IMR-90 (cell line): ENCODE measurements around the gene HIVEP3. TPM values are rescaled to one million over a fixed set of nuclear protein-coding genes. Genes with fewer than 3 reads are reported as not detected.
A peak's percentile ranks its signal among the peaks of the same experiment; 100 is the strongest.

ENCODE experiments used
- ATAC-seq: fragments of 200-7000 bp; cut with Tn5 transposase; 2 replicates; pipeline ENCODE4 v1.9.1; 2020; ENCODE audit warnings: low read depth, mild to moderate bottlenecking, moderate library complexity
- BruUV-seq: library from RNA; stranded (reverse); fragments of 400-500 nt; replicated peaks from 2 replicates; lab custom pipeline; 2021; lab: Mats Ljungman, UMichigan
- CTCF ChIA-PET: fragments of 300-600 bp; formaldehyde crosslinking; extraction: SDS; loops from one replicate; lab custom pipeline; 2021; ENCODE audit warnings: antibody characterized with exemption; lab: Yijun Ruan, JAX
- POLR2A ChIA-PET: fragments of 300-600 bp; sonication (Branson Sonifier 250); formaldehyde crosslinking; loops from one replicate; lab custom pipeline; 2022; ENCODE audit warnings: antibody characterized with exemption; ENCODE audit not compliant: unreplicated experiment; lab: Charles Lee
- DNase-seq: peaks from one replicate; pipeline ENCODE4 v3.0.0; 2013
- H2AFZ ChIP-seq: replicated peaks from 2 replicates; pipeline ENCODE3; 2013; ENCODE audit warnings: low read length, mild to moderate bottlenecking; ENCODE audit not compliant: poor library complexity
- H2AK5ac ChIP-seq: 2 replicates; pipeline ENCODE4 v1.6.1; 2013; ENCODE audit warnings: low read depth, low read length, inconsistent platforms
- H2AK9ac ChIP-seq: replicated peaks from 2 replicates; pipeline ENCODE3; 2013; ENCODE audit warnings: mild to moderate bottlenecking, low read depth, low read length, moderate library complexity; ENCODE audit not compliant: poor library complexity
- H2BK120ac ChIP-seq: 2 replicates; pipeline ENCODE4 v1.6.1; 2013; ENCODE audit warnings: low read depth, low read length, inconsistent platforms
- H2BK15ac ChIP-seq: 3 replicates; pipeline ENCODE4 v1.6.1; 2013; ENCODE audit warnings: low read depth, low read length, inconsistent platforms
- H2BK20ac ChIP-seq: 2 replicates; pipeline ENCODE4 v1.6.1; 2013; ENCODE audit warnings: low read depth, mild to moderate bottlenecking, inconsistent platforms, low read length, moderate library complexity
- H2BK5ac ChIP-seq: 2 replicates; pipeline ENCODE4 v1.6.1; 2013; ENCODE audit warnings: mild to moderate bottlenecking, low read depth, low read length, inconsistent platforms; ENCODE audit not compliant: poor library complexity, severe bottlenecking
- H3K14ac ChIP-seq: replicated peaks from 2 replicates; pipeline ENCODE4 v1.6.1; 2013; ENCODE audit warnings: low read depth, low read length, inconsistent platforms
- H3K18ac ChIP-seq: 2 replicates; pipeline ENCODE4 v1.6.1; 2013; ENCODE audit warnings: low read depth, low read length, control low read depth
- H3K23ac ChIP-seq: 2 replicates; pipeline ENCODE4 v1.6.1; 2013; ENCODE audit warnings: low read depth, low read length, inconsistent platforms
- H3K27ac ChIP-seq: 2 replicates; pipeline ENCODE4 v1.5.1; 2013; ENCODE audit warnings: mild to moderate bottlenecking, control low read depth, low read length; ENCODE audit not compliant: insufficient read depth
- H3K27me3 ChIP-seq: 2 replicates; pipeline ENCODE4 v1.6.1; 2013; ENCODE audit warnings: low read length; ENCODE audit not compliant: control insufficient read depth, insufficient read depth
- H3K36me3 ChIP-seq: 2 replicates; pipeline ENCODE4 v1.6.1; 2013; ENCODE audit warnings: low read length, mixed read lengths; ENCODE audit not compliant: control insufficient read depth, insufficient read depth
- H3K4ac ChIP-seq: 2 replicates; pipeline ENCODE4 v1.6.1; 2013; ENCODE audit warnings: low read depth, low read length, inconsistent platforms
- H3K4me1 ChIP-seq: 2 replicates; pipeline ENCODE4 v1.6.1; 2013; ENCODE audit warnings: low read length, mixed read lengths; ENCODE audit not compliant: control insufficient read depth, insufficient read depth
- H3K4me2 ChIP-seq: 2 replicates; pipeline ENCODE4 v1.6.1; 2013; ENCODE audit warnings: low read depth, mild to moderate bottlenecking, control low read depth, low read length, moderate library complexity
- H3K4me3 ChIP-seq: 2 replicates; pipeline ENCODE4 v1.5.1; 2013; ENCODE audit warnings: low read depth, mild to moderate bottlenecking, control low read depth, low read length, moderate library complexity; ENCODE audit not compliant: insufficient read depth
- H3K56ac ChIP-seq: 2 replicates; pipeline ENCODE4 v1.6.1; 2013; ENCODE audit warnings: low read length, inconsistent platforms; ENCODE audit not compliant: insufficient read depth; ENCODE audit errors: extremely low read depth
- H3K79me1 ChIP-seq, 2 experiments: 2 replicates each; pipeline ENCODE4 v1.6.1; 2013; ENCODE audit warnings: low read length in 2 of 2, inconsistent platforms in 1 of 2, low read depth in 1 of 2
- H3K9ac ChIP-seq: 2 replicates; pipeline ENCODE4 v1.6.1; 2013; ENCODE audit warnings: low read depth, low read length, control low read depth
- H3K9me1 ChIP-seq: 2 replicates; pipeline ENCODE4 v1.6.1; 2013; ENCODE audit warnings: low read length, inconsistent platforms; ENCODE audit not compliant: insufficient read depth
- H3K9me3 ChIP-seq: 2 replicates; pipeline ENCODE4 v1.6.1; 2013; ENCODE audit warnings: low read length; ENCODE audit not compliant: control insufficient read depth, insufficient read depth
- H4K20me1 ChIP-seq: 2 replicates; pipeline ENCODE4 v1.6.1; 2013; ENCODE audit warnings: low read length, inconsistent platforms; ENCODE audit not compliant: insufficient read depth
- H4K5ac ChIP-seq: 2 replicates; pipeline ENCODE4 v1.6.1; 2013; ENCODE audit warnings: mild to moderate bottlenecking, low read depth, low read length, control low read depth
- H4K8ac ChIP-seq, 2 experiments: 2 replicates each; pipeline ENCODE4 v1.6.1; 2013; ENCODE audit warnings: low read depth in 2 of 2, low read length in 2 of 2, control low read depth in 1 of 2, inconsistent platforms in 1 of 2
- H4K91ac ChIP-seq: 2 replicates; pipeline ENCODE4 v1.6.1; 2013; ENCODE audit warnings: low read depth, low read length, inconsistent platforms; ENCODE audit not compliant: insufficient read depth
- MAFK ChIP-seq: IDR thresholded peaks from 2 replicates; pipeline ENCODE4 v1.6.1; 2012; ENCODE audit warnings: low read depth, low read length, improper control_type of control experiment
- WGBS, 2 experiments: methylation state at CpG; one replicate each; pipeline versions ENCODE4 v1.1.5 to v1.1.7; 2013; ENCODE audit warnings: missing lambda C conversion rate in 2 of 2; ENCODE audit not compliant: insufficient read length in 1 of 2; ENCODE audit errors: extremely low coverage in 2 of 2; 5-methylcytosine and 5-hydroxymethylcytosine counted together
- dilution Hi-C: fragments of 300-500 bp; cut with HindIII; formaldehyde crosslinking; loops from one replicate; pipeline ENCODE4 v1.14.3; 2018; ENCODE audit warnings: low sequenced_read_pairs; ENCODE audit not compliant: unreplicated experiment
- in situ Hi-C: fragments of 300-500 bp; cut with MboI; formaldehyde crosslinking; loops from 3 replicates; pipeline ENCODE4 v1.14.3; 2019; ENCODE audit warnings: low sequenced_read_pairs, inconsistent platforms, mixed read lengths
- intact Hi-C: fragments of 100-400 bp; cut with micrococcal nuclease; formaldehyde crosslinking; loops from 2 replicates; pipeline ENCODE4 v1.10.0; 2022
- polyA plus RNA-seq, 3 experiments: library from polyadenylated mRNA; depleted of rRNA; stranded (reverse); fragments of >200 nt; gene quantifications; 2 replicates each; pipeline ENCODE4 v1.2.3, GENCODE V29; 2012; ENCODE audit warnings: low replicate concordance in 1 of 3
- total RNA-seq: library from RNA; depleted of rRNA; stranded (reverse); fragments of >200 nt; gene quantifications from 2 replicates; pipeline ENCODE4 v1.2.3, GENCODE V29; 2012
- TF ChIP-seq, protein P1 (sequence below): conservative IDR thresholded peaks from 2 replicates; pipeline ENCODE4 v1.5.1; 2012; ENCODE audit warnings: mild to moderate bottlenecking, low read depth, low read length, improper control_type of control experiment

Gene HIVEP3
- total and polyA plus RNA-seq, 2 of the 4 experiments (the other 2 are of a cell fraction): 1.4 to 4.0 TPM

DNA sequence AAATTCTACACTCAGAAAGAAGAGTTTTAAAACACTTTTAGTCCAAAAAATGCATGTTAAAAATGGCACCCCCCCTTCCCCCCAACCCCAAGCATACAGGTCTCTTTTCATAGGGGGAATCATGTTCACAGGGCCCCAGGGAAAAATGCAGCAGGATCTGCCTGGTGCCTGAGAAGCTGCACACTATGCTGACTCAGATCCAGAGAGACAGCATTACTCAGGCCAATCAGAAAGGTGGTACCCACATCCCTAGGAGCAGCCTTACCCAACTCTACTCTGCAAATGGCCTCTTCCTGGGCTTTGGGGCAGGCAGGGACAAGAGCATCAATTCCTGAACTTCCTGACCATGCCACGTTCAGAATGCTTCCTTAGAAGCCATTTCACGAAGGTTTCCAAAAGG lies 119.0 kb downstream of the HIVEP3 start:
- Histone ChIP-seq H4K8ac (no peak overlapping the region), H3K9me3 (no peaks in the 10 kb centered on the region), H2AFZ (peak overlapping the region; percentile 1), H3K4ac (no peak overlapping the region), H2BK20ac (no peak overlapping the region), H4K91ac (no peak overlapping the region), H4K5ac (no peak overlapping the region), H3K4me3 (no peak overlapping the region), H3K23ac (no peak overlapping the region), H3K9ac (no peak overlapping the region), H3K27ac (no peak overlapping the region), H3K14ac (no peak overlapping the region), H3K9me1 (no peaks in the 10 kb centered on the region), H2BK120ac (no peak overlapping the region), H4K20me1 (no peaks in the 10 kb centered on the region), H3K4me1 (no peaks in the 10 kb centered on the region; the same call in 1 of the 2 replicates), H3K18ac (no peak overlapping the region), H2AK9ac (no peak overlapping the region), H3K4me2 (no peak overlapping the region), H3K79me1 (no peaks in the 10 kb centered on the region), H3K56ac (no peak overlapping the region), H3K27me3 (peaks cover 4% of the 10 kb centered on the region; the same call in 1 of the 2 replicates), H2BK15ac (no peak overlapping the region), H2AK5ac (no peak overlapping the region), H3K36me3 (no peaks in the 10 kb centered on the region), H2BK5ac (no peak overlapping the region)
- dilution Hi-C loops (no loop called here), in situ Hi-C loops (loop anchor here (5.0 kb wide), 1 partner anchor 227 kb away; no protein-coding TSS in a partner anchor), intact Hi-C loops (loop anchor here (5.0 kb wide), 2 partner anchors 282 to 532 kb away; no protein-coding TSS in a partner anchor)
- no CpG with 5 or more reads among the region's 2 CpGs for WGBS, 2 experiments
- DNase-seq (peak; percentile 51), ATAC-seq (peak; percentile 77)
- peak; percentile 57; the same call in 1 of the 2 replicates for TF ChIP-seq MAFK
- TF ChIP-seq, protein P1, sequence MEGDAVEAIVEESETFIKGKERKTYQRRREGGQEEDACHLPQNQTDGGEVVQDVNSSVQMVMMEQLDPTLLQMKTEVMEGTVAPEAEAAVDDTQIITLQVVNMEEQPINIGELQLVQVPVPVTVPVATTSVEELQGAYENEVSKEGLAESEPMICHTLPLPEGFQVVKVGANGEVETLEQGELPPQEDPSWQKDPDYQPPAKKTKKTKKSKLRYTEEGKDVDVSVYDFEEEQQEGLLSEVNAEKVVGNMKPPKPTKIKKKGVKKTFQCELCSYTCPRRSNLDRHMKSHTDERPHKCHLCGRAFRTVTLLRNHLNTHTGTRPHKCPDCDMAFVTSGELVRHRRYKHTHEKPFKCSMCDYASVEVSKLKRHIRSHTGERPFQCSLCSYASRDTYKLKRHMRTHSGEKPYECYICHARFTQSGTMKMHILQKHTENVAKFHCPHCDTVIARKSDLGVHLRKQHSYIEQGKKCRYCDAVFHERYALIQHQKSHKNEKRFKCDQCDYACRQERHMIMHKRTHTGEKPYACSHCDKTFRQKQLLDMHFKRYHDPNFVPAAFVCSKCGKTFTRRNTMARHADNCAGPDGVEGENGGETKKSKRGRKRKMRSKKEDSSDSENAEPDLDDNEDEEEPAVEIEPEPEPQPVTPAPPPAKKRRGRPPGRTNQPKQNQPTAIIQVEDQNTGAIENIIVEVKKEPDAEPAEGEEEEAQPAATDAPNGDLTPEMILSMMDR: no peak
- ChIA-PET CTCF (interaction anchor here (0.6 kb wide), 1 partner anchor 116 kb away, joined by 3 read pairs; no protein-coding TSS in a partner anchor), POLR2A (no interaction called here)
- BruUV-seq: no TSS peak
